NCI-H2227 (cell line): ENCODE results near the gene LRRC18.

Source experiments
- DNase-seq: peaks from one replicate; lab custom pipeline; 2025; ENCODE audit not compliant: unreplicated experiment; lab: John Stamatoyannopoulos, UW

The LRRC18 gene

GRCh38 chr10:48946891-48947500, 7.4 kb upstream of the LRRC18 start:
- DNase-seq = no peak

GRCh38 chr10:48946332-48946731, 6.7 kb upstream of the LRRC18 start:
- no peak for DNase-seq

- DNase-seq = no peak
These were observed 5.9 kb upstream of the LRRC18 start for GRCh38 chr10:48945441-48946130.

- DNase-seq = no peak
These were observed 4.5 kb upstream of the LRRC18 start for GRCh38 chr10:48944171-48944570.

GRCh38 chr10:48943096-48943495, 3.5 kb upstream of the LRRC18 start:
- DNase-seq = no peak

GRCh38 chr10:48941427-48942075, 1.9 kb upstream of the LRRC18 start:
- no peak for DNase-seq

GRCh38 chr10:48940958-48941357, 1.3 kb upstream of the LRRC18 start:
- DNase-seq = no peak

GRCh38 chr10:48940372-48940771, 732 bp upstream of the LRRC18 start:
- DNase-seq = no peak

- no peak for DNase-seq
These were observed 577 bp downstream of the LRRC18 start for GRCh38 chr10:48938990-48939536.

GRCh38 chr10:48938281-48938680, 1.4 kb downstream of the LRRC18 start:
- no peak for DNase-seq

GRCh38 chr10:48937796-48938195, 1.8 kb downstream of the LRRC18 start:
- DNase-seq = no peak

GRCh38 chr10:48935577-48935976, 4.1 kb downstream of the LRRC18 start:
- no peak for DNase-seq

- no peak for DNase-seq
These were observed 4.8 kb downstream of the LRRC18 start for GRCh38 chr10:48934672-48935501.

GRCh38 chr10:48932831-48933664, 6.6 kb downstream of the LRRC18 start:
- no peak for DNase-seq

GRCh38 chr10:48931188-48931587, 8.5 kb downstream of the LRRC18 start:
- no peak for DNase-seq

- DNase-seq = no peak
These were observed 10.1 kb downstream of the LRRC18 start for GRCh38 chr10:48929413-48929990.

GRCh38 chr10:48926764-48927540, 12.7 kb downstream of the LRRC18 start:
- no peak for DNase-seq

- DNase-seq = no peak
These were observed 13.4 kb downstream of the LRRC18 start for GRCh38 chr10:48926255-48926654.

GRCh38 chr10:48924988-48925387, 14.7 kb downstream of the LRRC18 start:
- no peak for DNase-seq
